ENCODE results near the gene RGL1. TPM values are rescaled to one million over a fixed set of nuclear protein-coding genes. Genes with fewer than 3 reads are reported as not detected.

The RGL1 gene
- total and polyA plus RNA-seq, 5 donors = 7.2 to 22.9 (median 16.4) TPM

DNA sequence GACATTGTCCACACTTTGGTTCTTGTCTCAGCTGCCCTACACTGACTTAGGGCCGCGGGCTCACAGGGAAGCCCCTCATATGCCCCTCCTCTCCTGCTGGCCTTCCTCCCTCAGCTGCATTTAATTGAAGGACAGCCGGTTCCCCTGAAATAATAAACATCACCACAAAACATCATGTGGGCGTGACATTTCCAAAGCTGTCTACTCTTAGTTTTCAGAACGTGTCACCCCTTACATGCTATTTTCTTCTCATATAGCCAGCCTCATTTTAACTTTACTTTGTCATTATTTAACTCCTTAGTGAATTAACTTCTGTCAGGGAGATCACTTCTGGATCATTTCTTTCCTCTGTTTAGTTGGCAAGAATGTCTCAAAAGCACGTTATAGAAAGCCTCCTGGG is 129.4 kb downstream of the RGL1 start:
- Histone ChIP-seq H3K9me3 (ENCODE audit: control insufficient read depth, low read length) (no peaks in the 10 kb centered on the region), H3K27me3 (ENCODE audit: control insufficient read depth, insufficient read depth) (no peaks in the 10 kb centered on the region), H3K27ac (ENCODE audit: low read length) (no peak overlapping the region), H3K4me3 (ENCODE audit: low read length) (no peak overlapping the region), H3K4me1 (ENCODE audit: control insufficient read depth, insufficient read depth, low read length) (no peaks in the 10 kb centered on the region)
- intact Hi-C loops (cut with DNase I) = loop anchor here in 1 of 4 donors (10.0 kb wide), 1 partner anchor 100 kb away; the partner anchor contains the start of gene COLGALT2
- DNase-seq (no peak), ATAC-seq (no peak)
- WGBS = 61% methylated on average over 6 of the region's 6 CpGs

DNA sequence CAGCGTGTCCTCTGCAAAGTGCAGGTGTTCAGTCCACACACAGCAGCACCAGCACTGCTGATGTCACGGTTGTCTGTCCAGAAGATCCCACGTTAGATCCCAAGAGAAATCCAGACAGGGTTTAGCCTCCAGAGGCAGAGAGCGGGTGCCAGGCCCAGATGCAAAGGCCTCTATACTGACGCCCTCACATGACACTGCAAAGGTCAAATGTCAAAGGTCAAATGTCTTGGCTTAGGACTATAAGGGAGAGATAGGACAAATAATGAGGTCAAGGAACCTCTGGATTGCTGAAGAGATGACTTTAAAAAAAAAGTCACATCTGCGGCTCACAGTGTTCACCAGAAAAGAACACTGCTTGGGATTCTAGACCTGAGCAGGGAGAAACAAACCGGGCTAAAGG is 131.1 kb downstream of the RGL1 start:
- WGBS = 90% methylated on average over 7 of the region's 7 CpGs
- Histone ChIP-seq H3K4me1 (ENCODE audit: control insufficient read depth, insufficient read depth, low read length) (no peaks in the 10 kb centered on the region), H3K27ac (ENCODE audit: low read length) (no peak overlapping the region), H3K9me3 (ENCODE audit: control insufficient read depth, low read length) (no peaks in the 10 kb centered on the region), H3K27me3 (ENCODE audit: control insufficient read depth, insufficient read depth) (no peaks in the 10 kb centered on the region), H3K4me3 (ENCODE audit: low read length) (no peak overlapping the region)
- intact Hi-C loops (cut with DNase I) = loop anchor here in 1 of 4 donors (10.0 kb wide), 1 partner anchor 99 kb away; the partner anchor contains the start of gene COLGALT2
- ATAC-seq (no peak), DNase-seq (no peak)

DNA sequence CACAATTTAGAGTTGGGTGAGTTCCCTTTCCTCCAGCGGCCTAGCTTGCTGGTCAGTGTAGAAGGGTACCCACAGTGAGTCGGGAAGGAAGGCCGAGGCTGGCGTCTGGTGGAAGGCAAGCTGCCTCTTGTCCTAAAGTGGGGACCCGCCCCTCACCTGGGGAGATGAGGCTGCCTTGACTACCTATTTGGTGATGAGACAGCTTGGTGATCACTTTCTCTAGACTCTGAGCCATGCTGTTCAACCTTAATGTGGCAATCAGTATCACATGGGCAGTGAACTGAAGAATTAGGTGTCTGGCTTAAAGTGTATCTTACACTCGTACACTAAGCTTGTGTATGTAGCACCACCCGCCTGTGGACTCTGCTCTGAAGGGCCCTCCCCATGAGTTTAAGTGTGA is 131.9 kb downstream of the RGL1 start:
- WGBS = 90% methylated on average over 7 of the region's 7 CpGs
- H3K27ac ChIP-seq (ENCODE audit: low read length) = no peak overlapping the region
- no peak overlapping the region for H3K4me3 ChIP-seq (ENCODE audit: low read length)
- H3K9me3 ChIP-seq (ENCODE audit: control insufficient read depth, low read length) = no peaks in the 10 kb centered on the region
- intact Hi-C loops (cut with DNase I) = loop anchor here in 1 of 4 donors (10.0 kb wide), 1 partner anchor 98 kb away; the partner anchor contains the start of gene COLGALT2
- no peaks in the 10 kb centered on the region for H3K4me1 ChIP-seq (ENCODE audit: control insufficient read depth, insufficient read depth, low read length)
- no peaks in the 10 kb centered on the region for H3K27me3 ChIP-seq (ENCODE audit: control insufficient read depth, insufficient read depth)
- no peak for DNase-seq
- ATAC-seq = no peak

DNA sequence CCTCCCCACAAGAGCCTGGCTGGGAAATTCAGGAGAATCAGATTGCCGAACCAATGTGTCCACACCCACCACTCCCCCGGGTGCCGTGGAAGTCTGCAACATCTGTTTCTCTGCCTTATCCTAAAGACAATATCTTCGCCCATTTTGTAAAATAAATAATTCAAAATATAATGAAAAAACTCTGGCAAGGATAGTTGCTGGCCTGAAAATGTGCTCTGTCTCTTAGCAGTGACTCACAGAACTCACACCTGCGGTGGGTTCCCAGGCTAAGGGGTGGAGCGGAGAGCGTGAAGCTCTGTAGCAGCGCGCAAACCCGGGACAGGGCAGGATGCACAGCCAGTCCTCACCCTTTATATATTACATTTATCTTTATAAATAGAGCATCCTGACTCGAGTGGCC is 132.7 kb downstream of the RGL1 start:
- 76% methylated on average over 11 of the region's 11 CpGs for WGBS
- no peaks in the 10 kb centered on the region for H3K27me3 ChIP-seq (ENCODE audit: control insufficient read depth, insufficient read depth)
- DNase-seq (no peak), ATAC-seq (no peak)
- no peaks in the 10 kb centered on the region for H3K9me3 ChIP-seq (ENCODE audit: control insufficient read depth, low read length)
- no peak overlapping the region for H3K27ac ChIP-seq (ENCODE audit: low read length)
- no peak overlapping the region for H3K4me3 ChIP-seq (ENCODE audit: low read length)
- intact Hi-C loops (cut with DNase I) = loop anchor here in 1 of 4 donors (10.0 kb wide), 1 partner anchor 97 kb away; the partner anchor contains the start of gene COLGALT2
- H3K4me1 ChIP-seq (ENCODE audit: control insufficient read depth, insufficient read depth, low read length) = no peaks in the 10 kb centered on the region

DNA sequence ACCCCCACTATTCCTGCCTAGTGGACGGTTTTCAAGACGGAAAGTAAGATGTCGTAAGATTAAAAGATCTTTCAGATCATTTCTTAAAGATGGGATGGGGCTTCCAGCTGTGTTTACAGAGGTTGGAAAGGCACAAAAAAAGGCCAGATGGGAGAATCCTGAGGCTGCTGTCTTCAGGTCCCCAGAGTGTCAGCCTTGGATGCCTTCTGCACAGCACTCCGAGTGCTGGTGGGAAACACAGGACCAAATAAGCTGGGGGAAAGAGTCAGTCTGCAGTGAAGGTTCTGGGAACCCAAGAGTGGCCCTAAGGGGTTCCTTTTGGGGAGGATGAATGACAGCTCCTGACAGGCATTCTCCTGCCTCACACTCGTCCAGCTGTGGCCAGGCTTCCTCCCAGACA is 136.1 kb downstream of the RGL1 start:
- DNase-seq (no peak), ATAC-seq (no peak)
- 78% methylated on average over 5 of the region's 5 CpGs for WGBS
- Histone ChIP-seq H3K27me3 (ENCODE audit: control insufficient read depth, insufficient read depth) (no peaks in the 10 kb centered on the region), H3K9me3 (ENCODE audit: control insufficient read depth, low read length) (no peaks in the 10 kb centered on the region), H3K4me3 (ENCODE audit: low read length) (no peak overlapping the region), H3K27ac (ENCODE audit: low read length) (no peak overlapping the region), H3K4me1 (ENCODE audit: control insufficient read depth, insufficient read depth, low read length) (no peaks in the 10 kb centered on the region)
- intact Hi-C loops (cut with DNase I) = loop anchor here in 1 of 4 donors (10.0 kb wide), 1 partner anchor 94 kb away; the partner anchor contains the start of gene COLGALT2

DNA sequence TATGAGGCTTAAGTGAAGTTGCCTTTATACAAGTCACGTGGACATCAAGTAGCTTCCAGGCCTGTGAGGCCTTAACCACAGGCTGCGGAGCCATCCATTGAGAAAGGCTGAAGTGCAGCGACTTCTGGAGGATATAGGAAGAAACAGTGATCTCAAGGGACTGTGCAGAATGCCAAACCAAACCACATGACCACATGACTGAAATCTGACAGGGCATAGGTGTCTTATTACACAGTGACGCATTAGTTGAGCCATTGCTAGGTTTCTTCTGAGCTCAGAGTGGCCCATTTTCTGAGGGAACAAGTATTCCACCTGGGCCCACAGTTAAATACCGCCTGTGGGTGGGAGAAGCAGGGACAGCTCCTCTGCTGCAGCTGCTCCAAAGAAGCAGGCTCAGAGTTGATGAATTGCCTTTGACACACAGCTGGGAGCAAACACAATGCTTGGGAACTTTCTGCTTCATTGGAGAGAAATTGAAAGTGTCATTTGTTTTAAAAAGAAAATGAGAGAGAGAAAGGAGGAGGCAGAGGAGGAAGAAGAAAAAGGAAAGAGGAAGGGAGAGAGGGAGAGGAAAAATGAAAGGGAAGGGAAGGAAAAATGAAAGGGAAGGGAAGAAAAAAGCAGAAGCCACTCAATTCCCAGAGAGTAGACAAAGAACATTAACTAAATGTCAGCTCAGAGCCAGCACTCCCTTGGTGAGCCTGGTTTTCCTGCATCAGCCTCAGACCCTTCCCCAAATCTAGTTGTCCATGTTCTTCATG is 138.2 kb downstream of the RGL1 start:
- DNase-seq (no peak), ATAC-seq (no peak)
- Histone ChIP-seq H3K27me3 (ENCODE audit: control insufficient read depth, insufficient read depth) (no peaks in the 10 kb centered on the region), H3K27ac (ENCODE audit: low read length) (peak overlapping the region; percentile 27), H3K4me1 (ENCODE audit: control insufficient read depth, insufficient read depth, low read length) (no peaks in the 10 kb centered on the region), H3K9me3 (ENCODE audit: control insufficient read depth, low read length) (no peaks in the 10 kb centered on the region), H3K4me3 (ENCODE audit: low read length) (no peak overlapping the region)
- intact Hi-C loops (cut with DNase I) = loop anchor here in 1 of 4 donors (10.0 kb wide), 1 partner anchor 92 kb away; the partner anchor contains the start of gene COLGALT2
- WGBS = 60% methylated on average over 5 of the region's 5 CpGs

DNA sequence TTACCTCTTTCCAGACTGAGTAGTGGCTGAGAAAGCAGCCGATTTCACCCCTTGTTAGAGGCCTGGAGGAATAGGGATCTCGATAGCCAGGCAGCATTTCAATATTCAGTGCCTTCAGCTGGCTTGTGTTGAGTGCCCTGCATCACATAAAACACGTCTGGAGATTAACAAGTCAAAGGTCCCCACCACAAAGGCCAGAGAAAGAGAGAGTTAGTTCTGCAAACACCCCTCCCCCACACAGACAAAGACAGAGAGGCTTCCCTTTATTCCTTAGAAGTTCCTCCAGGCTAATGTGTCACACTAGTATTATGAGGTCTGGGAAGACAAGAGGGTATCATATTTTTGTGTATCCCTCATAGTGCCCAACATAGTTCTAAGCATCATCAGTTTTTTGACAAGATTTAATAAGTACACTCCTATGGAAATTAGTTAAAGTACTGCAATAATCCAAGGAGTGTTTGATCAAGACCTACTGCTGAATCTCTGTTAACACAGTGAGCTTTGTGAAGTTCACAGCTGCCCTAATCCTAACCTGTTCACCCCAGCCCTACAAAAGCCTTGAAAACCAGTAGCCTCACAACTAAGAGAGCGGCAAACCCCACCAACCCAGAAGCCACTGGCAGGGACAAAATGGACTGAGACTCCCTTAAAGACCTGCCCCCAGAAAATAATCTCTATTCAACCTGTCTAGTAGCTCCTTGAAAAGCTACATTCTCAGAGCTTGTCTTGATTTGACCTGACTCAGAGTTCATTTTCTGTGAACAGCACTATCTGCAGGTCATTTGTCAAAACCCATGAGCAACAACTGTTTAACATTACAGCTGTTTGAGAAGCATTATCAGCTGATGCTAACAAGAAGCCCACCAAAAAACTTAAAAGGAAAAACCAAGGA is 140.8 kb downstream of the RGL1 start:
- WGBS = 66% methylated on average over 4 of the region's 4 CpGs
- intact Hi-C loops (cut with DNase I) = loop anchor here in 1 of 4 donors (10.0 kb wide), 1 partner anchor 89 kb away; the partner anchor contains the start of gene COLGALT2
- ATAC-seq (no peak), DNase-seq (no peak)
- Histone ChIP-seq H3K27me3 (ENCODE audit: control insufficient read depth, insufficient read depth) (no peaks in the 10 kb centered on the region), H3K4me3 (ENCODE audit: low read length) (no peak overlapping the region), H3K4me1 (ENCODE audit: control insufficient read depth, insufficient read depth, low read length) (no peaks in the 10 kb centered on the region), H3K27ac (ENCODE audit: low read length) (no peak overlapping the region), H3K9me3 (ENCODE audit: control insufficient read depth, low read length) (no peaks in the 10 kb centered on the region)

DNA sequence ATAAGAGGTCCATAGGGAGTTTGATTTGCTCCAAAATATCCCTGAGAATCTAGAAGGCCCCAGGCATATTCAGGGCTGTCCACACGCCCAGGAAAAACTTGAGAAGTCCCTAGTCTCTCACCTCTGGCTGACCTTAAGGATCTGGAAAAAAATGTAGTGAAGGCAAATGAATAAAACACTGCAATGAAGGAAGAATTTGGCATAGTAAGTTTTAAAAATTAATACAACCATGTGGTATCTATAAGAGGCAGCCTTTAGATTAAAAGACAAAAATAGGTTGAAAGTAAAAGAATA is 141.3 kb downstream of the RGL1 start:
- no peaks in the 10 kb centered on the region for H3K27me3 ChIP-seq (ENCODE audit: control insufficient read depth, insufficient read depth)
- DNase-seq (no peak), ATAC-seq (peak in 1 of 2 donors; percentile 45)
- H3K4me1 ChIP-seq (ENCODE audit: control insufficient read depth, insufficient read depth, low read length) = no peaks in the 10 kb centered on the region
- no peaks in the 10 kb centered on the region for H3K9me3 ChIP-seq (ENCODE audit: control insufficient read depth, low read length)
- H3K27ac ChIP-seq (ENCODE audit: low read length) = no peak overlapping the region
- 55% methylated on average over 1 of the region's 1 CpG for WGBS
- intact Hi-C loops (cut with DNase I) = loop anchor here in 1 of 4 donors (10.0 kb wide), 1 partner anchor 89 kb away; the partner anchor contains the start of gene COLGALT2
- no peak overlapping the region for H3K4me3 ChIP-seq (ENCODE audit: low read length)

DNA sequence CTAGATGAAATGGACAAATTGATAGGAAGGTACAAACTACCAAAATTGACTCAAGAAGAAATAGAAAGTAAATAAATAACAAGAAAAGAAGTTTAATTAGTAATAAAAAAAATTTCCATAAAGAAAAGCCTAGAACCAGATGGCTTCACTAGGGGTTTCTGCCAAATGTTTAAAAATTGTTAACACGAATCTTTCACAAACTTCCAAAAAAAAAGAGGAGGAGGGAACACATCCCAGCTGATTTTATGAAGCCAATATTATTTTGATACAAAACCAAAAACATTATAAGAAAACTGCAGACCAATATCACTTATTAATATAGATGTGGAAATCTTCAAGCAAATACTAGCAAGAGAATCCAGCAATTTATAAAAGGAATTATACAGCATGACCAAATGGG is 143.1 kb downstream of the RGL1 start:
- Histone ChIP-seq H3K4me3 (ENCODE audit: low read length) (no peak overlapping the region), H3K27ac (ENCODE audit: low read length) (no peak overlapping the region), H3K4me1 (ENCODE audit: control insufficient read depth, insufficient read depth, low read length) (no peaks in the 10 kb centered on the region), H3K27me3 (ENCODE audit: control insufficient read depth, insufficient read depth) (no peaks in the 10 kb centered on the region), H3K9me3 (ENCODE audit: control insufficient read depth, low read length) (no peaks in the 10 kb centered on the region)
- 75% methylated on average over 1 of the region's 1 CpG for WGBS
- DNase-seq (no peak), ATAC-seq (no peak)
- intact Hi-C loops (cut with DNase I) = loop anchor here in 1 of 4 donors (10.0 kb wide), 1 partner anchor 87 kb away; the partner anchor contains the start of gene COLGALT2

DNA sequence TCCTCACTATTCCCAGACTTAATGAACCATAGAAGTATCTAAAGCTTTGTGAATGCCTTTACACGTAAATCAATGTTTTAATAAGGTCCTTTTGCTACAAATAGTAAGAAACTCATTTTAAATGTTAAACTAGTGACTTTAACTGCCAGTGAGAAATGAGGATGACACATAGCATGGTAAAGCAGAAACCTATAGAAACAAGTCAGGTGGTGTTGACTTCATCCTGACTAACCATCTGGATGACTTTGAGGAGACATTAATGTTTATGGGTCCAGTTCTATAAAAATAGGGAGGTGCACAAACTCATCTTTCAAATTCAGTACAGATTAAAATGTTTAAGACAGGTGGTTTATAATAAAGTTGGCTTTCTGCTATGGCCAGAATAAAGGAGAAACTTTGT is 147.2 kb downstream of the RGL1 start:
- Histone ChIP-seq H3K9me3 (ENCODE audit: control insufficient read depth, low read length) (no peaks in the 10 kb centered on the region), H3K4me3 (ENCODE audit: low read length) (no peak overlapping the region), H3K27me3 (ENCODE audit: control insufficient read depth, insufficient read depth) (no peaks in the 10 kb centered on the region), H3K4me1 (ENCODE audit: control insufficient read depth, insufficient read depth, low read length) (peaks cover 1% of the 10 kb centered on the region), H3K27ac (ENCODE audit: low read length) (no peak overlapping the region)
- no peak for ATAC-seq
- no peak for DNase-seq
- intact Hi-C loops (cut with DNase I) = no loop called here
- 96% methylated on average over 1 of the region's 1 CpG for WGBS

DNA sequence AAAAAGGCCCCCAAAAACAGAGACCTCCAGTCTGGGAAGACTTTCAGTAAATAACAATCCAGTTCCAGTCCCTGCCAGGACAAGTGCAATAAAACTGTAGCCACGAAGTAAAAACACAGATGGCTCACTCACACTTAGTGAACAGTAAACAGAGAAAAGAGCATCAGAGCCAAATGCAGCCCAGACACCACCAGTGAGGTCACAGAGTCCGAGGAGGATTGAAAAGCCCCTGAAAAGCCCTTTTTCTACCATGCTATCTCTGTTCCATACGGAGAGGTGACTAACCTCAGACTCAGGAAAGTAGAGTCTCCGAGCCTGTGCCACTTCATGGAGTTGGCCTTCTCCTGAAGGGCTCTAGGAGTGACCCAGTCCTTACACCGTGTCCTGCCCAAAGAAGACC is 148.1 kb downstream of the RGL1 start:
- 45% methylated on average over 5 of the region's 5 CpGs for WGBS
- Histone ChIP-seq H3K27me3 (ENCODE audit: control insufficient read depth, insufficient read depth) (no peaks in the 10 kb centered on the region), H3K4me3 (ENCODE audit: low read length) (no peak overlapping the region), H3K27ac (ENCODE audit: low read length) (peak overlapping the region; percentile 38), H3K4me1 (ENCODE audit: control insufficient read depth, insufficient read depth, low read length) (peaks cover 1% of the 10 kb centered on the region), H3K9me3 (ENCODE audit: control insufficient read depth, low read length) (no peaks in the 10 kb centered on the region)
- intact Hi-C loops (cut with DNase I) = no loop called here
- peak; percentile 51 to 57 for ATAC-seq
- no peak for DNase-seq
